ENCODE results near the gene TACR1. TPM values are rescaled to one million over a fixed set of nuclear protein-coding genes. Genes with fewer than 3 reads are reported as not detected.

Gene TACR1
- total and polyA plus RNA-seq, 2 of the 4 experiments (the other 2 are of a cell fraction), result under 0.01 to 0.09 TPM

DNA sequence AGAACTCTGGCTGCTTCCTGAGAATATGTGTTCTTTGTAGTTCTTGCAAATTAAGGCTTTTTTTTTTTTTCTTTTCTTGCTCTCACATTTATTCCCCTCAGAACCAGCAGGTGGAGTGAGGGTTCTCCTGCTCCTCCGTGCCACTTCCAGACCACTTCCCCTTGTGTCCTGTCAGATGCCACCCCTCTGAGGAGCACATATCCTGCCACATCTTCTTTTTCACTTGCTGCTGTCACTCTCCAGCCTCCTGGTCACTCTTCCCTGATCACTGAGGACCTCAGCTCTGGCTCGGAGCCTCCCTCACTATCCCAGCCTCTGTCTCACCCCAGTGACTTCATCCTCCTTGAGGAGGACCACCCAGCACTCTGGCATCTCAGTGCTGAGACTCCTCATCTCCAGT, 100.5 kb downstream of the TACR1 start:
- Histone ChIP-seq H4K5ac (ENCODE audit: low read depth, low read length) (no peak overlapping the region), H2BK15ac (ENCODE audit: low read depth, low read length) (no peak overlapping the region), H3K14ac (replicated peaks; ENCODE audit: low read depth, low read length) (no peak overlapping the region), H3K4ac (ENCODE audit: low read depth, low read length) (no peak overlapping the region), H3K56ac (ENCODE audit: extremely low read depth, insufficient read depth, low read length) (no peak overlapping the region), H3K36me3 (ENCODE audit: control insufficient read depth, insufficient read depth, low read length) (no peaks in the 10 kb centered on the region), H3K9ac (ENCODE audit: low read depth, low read length) (no peak overlapping the region), H4K20me1 (ENCODE audit: insufficient read depth, low read length) (no peaks in the 10 kb centered on the region), H2AFZ (replicated peaks; ENCODE audit: low read length, poor library complexity) (peak overlapping the region; percentile 74), H2AK9ac (replicated peaks; ENCODE audit: low read depth, low read length, poor library complexity) (no peak overlapping the region), H3K79me1 (ENCODE audit: low read depth in 1 of 2, low read length in 2 of 2) (no peaks in the 10 kb centered on the region), H2BK20ac (ENCODE audit: low read depth, low read length) (no peak overlapping the region), H3K9me1 (ENCODE audit: insufficient read depth, low read length) (peaks cover 3% of the 10 kb centered on the region; the same call in 1 of the 2 replicates), H2BK5ac (ENCODE audit: low read depth, low read length, poor library complexity, severe bottlenecking) (no peak overlapping the region), H3K23ac (ENCODE audit: low read depth, low read length) (no peak overlapping the region), H3K27me3 (ENCODE audit: control insufficient read depth, insufficient read depth, low read length) (peaks cover 2% of the 10 kb centered on the region; the same call in 1 of the 2 replicates), H4K8ac (ENCODE audit: low read depth in 2 of 2, low read length in 2 of 2) (no peak overlapping the region), H3K4me2 (ENCODE audit: low read depth, low read length) (no peak overlapping the region), H3K9me3 (ENCODE audit: control insufficient read depth, insufficient read depth, low read length) (peaks cover 2% of the 10 kb centered on the region; the same call in 1 of the 2 replicates), H4K91ac (ENCODE audit: insufficient read depth, low read depth, low read length) (no peak overlapping the region), H3K27ac (ENCODE audit: insufficient read depth, low read length) (no peak overlapping the region), H2BK120ac (ENCODE audit: low read depth, low read length) (no peak overlapping the region), H3K4me1 (ENCODE audit: control insufficient read depth, insufficient read depth, low read length) (peaks cover 5% of the 10 kb centered on the region), H2AK5ac (ENCODE audit: low read depth, low read length) (peak overlapping the region; percentile 53; the same call in 1 of the 2 replicates), H3K4me3 (ENCODE audit: insufficient read depth, low read depth, low read length) (no peak overlapping the region), H3K18ac (ENCODE audit: low read depth, low read length) (no peak overlapping the region)
- TF ChIP-seq, protein P1, sequence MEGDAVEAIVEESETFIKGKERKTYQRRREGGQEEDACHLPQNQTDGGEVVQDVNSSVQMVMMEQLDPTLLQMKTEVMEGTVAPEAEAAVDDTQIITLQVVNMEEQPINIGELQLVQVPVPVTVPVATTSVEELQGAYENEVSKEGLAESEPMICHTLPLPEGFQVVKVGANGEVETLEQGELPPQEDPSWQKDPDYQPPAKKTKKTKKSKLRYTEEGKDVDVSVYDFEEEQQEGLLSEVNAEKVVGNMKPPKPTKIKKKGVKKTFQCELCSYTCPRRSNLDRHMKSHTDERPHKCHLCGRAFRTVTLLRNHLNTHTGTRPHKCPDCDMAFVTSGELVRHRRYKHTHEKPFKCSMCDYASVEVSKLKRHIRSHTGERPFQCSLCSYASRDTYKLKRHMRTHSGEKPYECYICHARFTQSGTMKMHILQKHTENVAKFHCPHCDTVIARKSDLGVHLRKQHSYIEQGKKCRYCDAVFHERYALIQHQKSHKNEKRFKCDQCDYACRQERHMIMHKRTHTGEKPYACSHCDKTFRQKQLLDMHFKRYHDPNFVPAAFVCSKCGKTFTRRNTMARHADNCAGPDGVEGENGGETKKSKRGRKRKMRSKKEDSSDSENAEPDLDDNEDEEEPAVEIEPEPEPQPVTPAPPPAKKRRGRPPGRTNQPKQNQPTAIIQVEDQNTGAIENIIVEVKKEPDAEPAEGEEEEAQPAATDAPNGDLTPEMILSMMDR (conservative IDR thresholded peaks at IDR 0.05; ENCODE audit: low read depth, low read length), result peak; percentile 48
- TF ChIP-seq RCOR1 (IDR thresholded peaks at IDR 0.05; ENCODE audit: insufficient replicate concordance, low read length) (no peak), RFX5 (IDR thresholded peaks at IDR 0.05; ENCODE audit: low read depth, low read length) (no peak), SMC3 (IDR thresholded peaks at IDR 0.05; ENCODE audit: low read depth, low read length) (peak; percentile 47), RAD21 (IDR thresholded peaks at IDR 0.05; ENCODE audit: low read length) (peak; percentile 41; the same call in 1 of the 2 replicates)
- TF ChIP-seq, protein P2, sequence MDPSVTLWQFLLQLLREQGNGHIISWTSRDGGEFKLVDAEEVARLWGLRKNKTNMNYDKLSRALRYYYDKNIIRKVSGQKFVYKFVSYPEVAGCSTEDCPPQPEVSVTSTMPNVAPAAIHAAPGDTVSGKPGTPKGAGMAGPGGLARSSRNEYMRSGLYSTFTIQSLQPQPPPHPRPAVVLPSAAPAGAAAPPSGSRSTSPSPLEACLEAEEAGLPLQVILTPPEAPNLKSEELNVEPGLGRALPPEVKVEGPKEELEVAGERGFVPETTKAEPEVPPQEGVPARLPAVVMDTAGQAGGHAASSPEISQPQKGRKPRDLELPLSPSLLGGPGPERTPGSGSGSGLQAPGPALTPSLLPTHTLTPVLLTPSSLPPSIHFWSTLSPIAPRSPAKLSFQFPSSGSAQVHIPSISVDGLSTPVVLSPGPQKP (IDR thresholded peaks at IDR 0.05; ENCODE audit: borderline replicate concordance, low read depth, low read length), result no peak
- intact Hi-C loops (cut with micrococcal nuclease), result loop anchor here (10.0 kb wide), 1 partner anchor 306 kb away; no protein-coding TSS in a partner anchor
- DNase-seq (peak; percentile 31), ATAC-seq (ENCODE audit: low read depth) (no peak)
- in situ Hi-C loops (cut with MboI; ENCODE audit: low sequenced_read_pairs), result no loop called here
- dilution Hi-C loops (cut with HindIII; ENCODE audit: low sequenced_read_pairs, unreplicated experiment), result no loop called here
- POLR2A ChIA-PET (ENCODE audit: unreplicated experiment), result no interaction called here
- CTCF ChIA-PET, result interaction anchor here (0.6 to 2.1 kb wide), 4 partner anchors 11 to 112 kb away, joined by 3 to 7 read pairs (median 4); partner anchors contain the start of gene TACR1
- 100% methylated on average over 1 of the region's 2 CpGs; no CpG with 5 or more reads in 1 of the 2 experiments for WGBS, 2 experiments (ENCODE audit: extremely low coverage in 2 of 2, insufficient read length in 1 of 2)
- BruUV-seq (replicated peaks), result no TSS peak
